Vagina (tissue), 2 donors: Measurements from ENCODE around the gene OAT. TPM values are rescaled to one million over a fixed set of nuclear protein-coding genes. Genes with fewer than 3 reads are reported as not detected.
A peak's percentile ranks its signal among the peaks of the same experiment; 100 is the strongest.

ENCODE experiments used
- DNase-seq, 2 donors: peaks; one replicate each; pipeline ENCODE4 v3.0.0-alpha.2; 2017; ENCODE audit errors: extremely low spot score in 2 of 2
- H3K27ac ChIP-seq: fragments of 200-600 bp; sonication (generic); one replicate; pipeline ENCODE4 v1.5.1; 2019
- H3K27me3 ChIP-seq: fragments of 200-600 bp; sonication (generic); one replicate; pipeline ENCODE4 v1.5.1; 2019
- H3K36me3 ChIP-seq, 2 donors: fragments of 200-600 bp; sonication (generic); one replicate each; pipeline ENCODE4 v1.5.1; 2017 to 2019
- H3K4me1 ChIP-seq: fragments of 200-600 bp; sonication (generic); one replicate; pipeline ENCODE4 v1.5.1; 2019
- H3K4me3 ChIP-seq, 2 donors: fragments of 200-600 bp; sonication (generic); 1 replicate in 1 of 2; 2 replicates in 1 of 2; pipeline ENCODE4 v1.5.1; 2016 to 2019
- H3K9me3 ChIP-seq: fragments of 200-600 bp; sonication (generic); one replicate; pipeline ENCODE4 v1.5.1; 2019
- POLR2A ChIP-seq, 2 donors: fragments of 450-650 bp; IDR thresholded peaks; one replicate each; pipeline ENCODE4 v1.6.1; 2017; ENCODE audit warnings: antibody characterized with exemption in 2 of 2, mild to moderate bottlenecking in 2 of 2, moderate library complexity in 2 of 2
- POLR2AphosphoS5 ChIP-seq, 2 donors: sonication (generic); formaldehyde crosslinking; IDR thresholded peaks; one replicate each; pipeline ENCODE4 v1.9.0; 2017; ENCODE audit warnings: antibody characterized with exemption in 2 of 2, mild to moderate bottlenecking in 2 of 2, low read depth in 1 of 2; ENCODE audit not compliant: insufficient read depth in 1 of 2
- intact Hi-C: fragments of 100-400 bp; cut with DNase I; formaldehyde crosslinking; loops from one replicate; pipeline ENCODE4 v1.15.1; 2023
- total RNA-seq: library from RNA; depleted of rRNA; stranded (reverse); fragments of >200 nt; gene quantifications from one replicate; pipeline ENCODE4 v1.2.3, GENCODE V29; 2016
- TF ChIP-seq, protein P1 (sequence below), 3 experiments: fragments of 450-650 bp in 2 of 3; fragments of 200-600 bp in 1 of 3; sonication (generic) in 1 of 3; IDR thresholded peaks; one replicate each; pipeline ENCODE4 v1.5.1; 2017 to 2019; ENCODE audit warnings: antibody characterized with exemption in 3 of 3, mild to moderate bottlenecking in 2 of 3, moderate library complexity in 2 of 3

Gene OAT
- total RNA-seq, 1 donor from 2014 or later: 83.2 TPM

DNA sequence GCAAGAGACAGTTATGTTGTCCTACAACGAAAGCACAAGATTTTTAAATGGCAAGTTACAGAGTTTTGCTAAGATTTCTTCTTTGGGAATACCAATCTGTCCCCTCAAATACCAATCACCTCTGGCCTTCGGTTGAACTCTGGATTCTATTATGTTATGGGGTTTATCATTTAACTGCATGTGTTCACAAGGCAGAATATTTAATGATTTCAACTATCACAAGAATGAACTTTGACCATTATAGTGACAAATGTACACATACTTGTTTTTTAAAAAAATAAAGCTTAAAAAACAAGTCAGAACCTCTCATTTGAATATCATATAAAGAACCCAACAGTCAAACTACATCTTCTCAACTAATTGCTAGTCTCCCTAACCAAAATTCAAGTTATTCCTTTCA lies 11.3 kb downstream of the OAT start:
- DNase-seq: no peak
- Histone ChIP-seq H3K9me3 (no peaks in the 10 kb centered on the region), H3K27me3 (no peaks in the 10 kb centered on the region), H3K27ac (no peak overlapping the region), H3K4me3 (no peak overlapping the region), H3K36me3 (peaks cover 3 to 70% of the 10 kb centered on the region in 2 donors), H3K4me1 (peaks cover 15% of the 10 kb centered on the region)
- TF ChIP-seq POLR2A (IDR thresholded peaks at IDR 0.05): no peak
- TF ChIP-seq, protein P1, sequence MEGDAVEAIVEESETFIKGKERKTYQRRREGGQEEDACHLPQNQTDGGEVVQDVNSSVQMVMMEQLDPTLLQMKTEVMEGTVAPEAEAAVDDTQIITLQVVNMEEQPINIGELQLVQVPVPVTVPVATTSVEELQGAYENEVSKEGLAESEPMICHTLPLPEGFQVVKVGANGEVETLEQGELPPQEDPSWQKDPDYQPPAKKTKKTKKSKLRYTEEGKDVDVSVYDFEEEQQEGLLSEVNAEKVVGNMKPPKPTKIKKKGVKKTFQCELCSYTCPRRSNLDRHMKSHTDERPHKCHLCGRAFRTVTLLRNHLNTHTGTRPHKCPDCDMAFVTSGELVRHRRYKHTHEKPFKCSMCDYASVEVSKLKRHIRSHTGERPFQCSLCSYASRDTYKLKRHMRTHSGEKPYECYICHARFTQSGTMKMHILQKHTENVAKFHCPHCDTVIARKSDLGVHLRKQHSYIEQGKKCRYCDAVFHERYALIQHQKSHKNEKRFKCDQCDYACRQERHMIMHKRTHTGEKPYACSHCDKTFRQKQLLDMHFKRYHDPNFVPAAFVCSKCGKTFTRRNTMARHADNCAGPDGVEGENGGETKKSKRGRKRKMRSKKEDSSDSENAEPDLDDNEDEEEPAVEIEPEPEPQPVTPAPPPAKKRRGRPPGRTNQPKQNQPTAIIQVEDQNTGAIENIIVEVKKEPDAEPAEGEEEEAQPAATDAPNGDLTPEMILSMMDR (IDR thresholded peaks at IDR 0.05): no peak
- TF ChIP-seq POLR2AphosphoS5 (IDR thresholded peaks at IDR 0.05; ENCODE audit: insufficient read depth in 1 of 2, low read depth in 1 of 2): no peak
- intact Hi-C loops: no loop called here

DNA sequence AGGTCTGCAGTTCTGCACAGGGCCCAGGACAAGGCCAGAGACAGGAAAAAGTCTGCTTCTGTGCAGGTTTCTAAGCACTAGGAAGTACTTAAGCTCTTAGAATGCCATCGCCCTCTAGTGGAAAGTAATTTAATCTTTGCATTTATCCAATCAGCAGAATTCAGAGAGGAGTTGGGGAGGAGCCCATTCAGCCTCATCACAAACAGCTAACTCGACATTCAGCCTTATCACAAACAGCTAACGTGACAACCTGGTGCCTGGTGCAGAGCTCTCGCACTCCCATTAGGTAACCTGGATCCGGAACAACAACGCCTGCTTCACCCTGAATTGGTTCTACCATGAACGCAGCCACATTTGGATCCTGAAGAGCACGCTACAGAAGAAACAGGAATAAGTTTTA lies 15.2 kb downstream of the OAT start:
- no peaks in the 10 kb centered on the region for H3K4me1 ChIP-seq
- no peaks in the 10 kb centered on the region for H3K27me3 ChIP-seq
- intact Hi-C loops: no loop called here
- H3K36me3 ChIP-seq: peaks cover 3 to 84% of the 10 kb centered on the region in 2 donors
- no peak for DNase-seq
- H3K9me3 ChIP-seq: no peaks in the 10 kb centered on the region
- H3K4me3 ChIP-seq: no peak overlapping the region
- H3K27ac ChIP-seq: no peak overlapping the region
- TF ChIP-seq, protein P1 (IDR thresholded peaks at IDR 0.05): peak; percentile 11 to 30 (median 27)
- no peak for TF ChIP-seq POLR2AphosphoS5 (IDR thresholded peaks at IDR 0.05; ENCODE audit: insufficient read depth in 1 of 2, low read depth in 1 of 2)
- TF ChIP-seq POLR2A (IDR thresholded peaks at IDR 0.05): no peak

DNA sequence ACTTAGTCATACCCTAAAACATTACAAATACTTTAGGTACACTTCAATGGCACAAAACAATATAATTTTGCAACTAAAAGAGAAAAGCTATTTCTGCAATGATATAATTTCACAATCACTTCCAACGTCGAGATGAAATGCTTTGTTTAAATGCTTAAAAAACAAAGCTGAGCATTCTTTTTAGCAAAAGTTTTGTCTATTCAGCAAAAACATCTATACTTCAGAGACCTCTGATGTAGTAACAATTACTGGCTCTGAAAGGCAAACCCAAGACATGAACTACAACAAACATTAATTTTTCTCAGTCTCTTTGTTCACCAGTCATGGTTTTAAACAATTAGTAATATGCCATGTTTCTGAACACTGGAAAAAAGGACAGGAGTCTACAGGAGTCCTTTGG lies 16.4 kb downstream of the OAT start:
- Histone ChIP-seq H3K4me1 (no peaks in the 10 kb centered on the region), H3K9me3 (no peaks in the 10 kb centered on the region), H3K27me3 (no peaks in the 10 kb centered on the region), H3K4me3 (no peak overlapping the region), H3K36me3 (peaks cover 0 to 89% of the 10 kb centered on the region in 2 donors), H3K27ac (no peak overlapping the region)
- DNase-seq: no peak
- TF ChIP-seq, protein P1 (IDR thresholded peaks at IDR 0.05): no peak
- TF ChIP-seq POLR2AphosphoS5 (IDR thresholded peaks at IDR 0.05; ENCODE audit: insufficient read depth in 1 of 2, low read depth in 1 of 2) (no peak), POLR2A (IDR thresholded peaks at IDR 0.05) (no peak)
- intact Hi-C loops: no loop called here

DNA sequence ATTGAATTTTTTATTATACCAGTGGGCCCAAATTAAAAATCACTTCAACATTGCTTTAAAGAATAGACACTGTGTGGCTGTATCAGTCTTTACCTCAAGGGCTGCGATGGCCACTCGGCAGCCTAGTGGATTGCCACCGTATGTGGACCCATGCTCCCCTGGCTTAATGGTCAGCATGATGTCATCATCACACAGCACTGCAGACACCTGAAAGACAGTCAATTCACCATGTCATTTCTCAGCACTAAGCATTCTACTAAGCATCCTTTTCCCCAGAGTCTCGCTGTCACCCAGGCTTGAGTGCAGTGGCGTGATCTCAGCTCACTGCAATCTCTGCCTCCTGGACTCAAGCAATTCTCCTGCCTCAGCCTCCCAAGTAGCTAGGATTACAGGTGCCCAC lies 17.1 kb downstream of the OAT start:
- intact Hi-C loops: no loop called here
- no peak for TF ChIP-seq POLR2AphosphoS5 (IDR thresholded peaks at IDR 0.05; ENCODE audit: insufficient read depth in 1 of 2, low read depth in 1 of 2)
- no peak for TF ChIP-seq POLR2A (IDR thresholded peaks at IDR 0.05)
- TF ChIP-seq, protein P1 (IDR thresholded peaks at IDR 0.05): no peak
- no peak for DNase-seq
- H3K9me3 ChIP-seq: no peaks in the 10 kb centered on the region
- no peak overlapping the region for H3K4me3 ChIP-seq
- H3K27me3 ChIP-seq: no peaks in the 10 kb centered on the region
- H3K27ac ChIP-seq: no peak overlapping the region
- H3K4me1 ChIP-seq: no peaks in the 10 kb centered on the region
- H3K36me3 ChIP-seq: peaks cover 0 to 82% of the 10 kb centered on the region in 2 donors

DNA sequence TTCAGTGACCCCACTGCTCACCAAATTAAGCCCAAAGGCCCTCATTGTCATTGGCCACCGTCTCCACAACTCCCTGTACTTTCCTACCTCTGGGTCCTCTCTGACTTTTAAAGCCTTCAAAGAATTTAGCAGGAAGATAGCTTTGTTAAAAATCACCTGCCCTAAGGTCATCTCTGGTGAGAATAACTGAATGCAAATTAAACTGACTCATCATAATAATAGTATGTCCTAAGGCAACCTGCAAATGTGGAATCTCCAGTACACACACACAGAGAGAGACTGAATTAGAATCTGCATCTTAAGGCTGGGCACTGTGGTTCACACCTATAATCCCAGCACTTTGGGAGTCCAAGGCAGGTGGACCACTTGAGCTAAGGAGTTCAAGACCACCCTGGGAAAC lies 24.1 kb downstream of the OAT start:
- intact Hi-C loops: no loop called here
- TF ChIP-seq POLR2A (IDR thresholded peaks at IDR 0.05): no peak
- TF ChIP-seq, protein P1 (IDR thresholded peaks at IDR 0.05): no peak

More for the DNA sequence above, 24.1 kb downstream of the OAT start:
- Histone ChIP-seq H3K9me3 (no peaks in the 10 kb centered on the region), H3K4me1 (peaks cover 1% of the 10 kb centered on the region), H3K27me3 (no peaks in the 10 kb centered on the region), H3K4me3 (no peak overlapping the region), H3K27ac (no peak overlapping the region), H3K36me3 (peaks cover 0 to 18% of the 10 kb centered on the region in 2 donors)
- no peak for DNase-seq
